AG04450 (cell line): ENCODE measurements around the gene KIAA2012. TPM values are rescaled to one million over a fixed set of nuclear protein-coding genes. Genes with fewer than 3 reads are reported as not detected.

Experiments used
- CTCF ChIA-PET: fragments of 300-600, 350-600 bp; formaldehyde crosslinking; extraction: SDS; loops from one replicate; lab custom pipeline; 2022; ENCODE audit warnings: antibody characterized with exemption, inconsistent platforms; lab: Charles Lee
- POLR2A ChIA-PET: fragments of 350-600 bp; formaldehyde crosslinking; extraction: SDS; loops from one replicate; lab custom pipeline; 2021; ENCODE audit warnings: antibody characterized with exemption, inconsistent platforms; lab: Yijun Ruan, JAX
- DNase-seq: peaks from one replicate; pipeline ENCODE4 v3.0.0-alpha.2; 2011; ENCODE audit warnings: low read depth, low spot score
- H3K27ac ChIP-seq: one replicate; pipeline ENCODE4 v1.5.1; 2012; ENCODE audit warnings: low read depth, low read length, control low read depth
- H3K27me3 ChIP-seq: one replicate; pipeline ENCODE4 v1.6.0; 2012; ENCODE audit warnings: low read length; ENCODE audit not compliant: control insufficient read depth, insufficient read depth
- H3K4me3 ChIP-seq: 2 replicates; pipeline ENCODE4 v1.5.1; 2011; ENCODE audit warnings: mild to moderate bottlenecking, low read depth, low read length, control low read depth
- H3K9me3 ChIP-seq: 2 replicates; pipeline ENCODE4 v1.5.1; 2012; ENCODE audit warnings: low read length; ENCODE audit not compliant: control insufficient read depth, insufficient read depth
- polyA plus RNA-seq: library from polyadenylated mRNA; depleted of rRNA; stranded (reverse); fragments of >200 nt; gene quantifications from 2 replicates; pipeline ENCODE4 v1.2.3, GENCODE V29; 2011
- TF ChIP-seq, protein P1 (sequence below): IDR thresholded peaks from 2 replicates; pipeline ENCODE4 v1.5.1; 2011; ENCODE audit warnings: low read depth, low read length, control low read depth, inconsistent platforms

Gene KIAA2012
- polyA plus RNA-seq, 1 experiment, result 0.12 TPM

- Histone ChIP-seq H3K4me3 (no peak overlapping the region), H3K27ac (no peak overlapping the region), H3K27me3 (no peaks in the 10 kb centered on the region), H3K9me3 (no peaks in the 10 kb centered on the region)
- DNase-seq, result no peak
- TF ChIP-seq, protein P1, sequence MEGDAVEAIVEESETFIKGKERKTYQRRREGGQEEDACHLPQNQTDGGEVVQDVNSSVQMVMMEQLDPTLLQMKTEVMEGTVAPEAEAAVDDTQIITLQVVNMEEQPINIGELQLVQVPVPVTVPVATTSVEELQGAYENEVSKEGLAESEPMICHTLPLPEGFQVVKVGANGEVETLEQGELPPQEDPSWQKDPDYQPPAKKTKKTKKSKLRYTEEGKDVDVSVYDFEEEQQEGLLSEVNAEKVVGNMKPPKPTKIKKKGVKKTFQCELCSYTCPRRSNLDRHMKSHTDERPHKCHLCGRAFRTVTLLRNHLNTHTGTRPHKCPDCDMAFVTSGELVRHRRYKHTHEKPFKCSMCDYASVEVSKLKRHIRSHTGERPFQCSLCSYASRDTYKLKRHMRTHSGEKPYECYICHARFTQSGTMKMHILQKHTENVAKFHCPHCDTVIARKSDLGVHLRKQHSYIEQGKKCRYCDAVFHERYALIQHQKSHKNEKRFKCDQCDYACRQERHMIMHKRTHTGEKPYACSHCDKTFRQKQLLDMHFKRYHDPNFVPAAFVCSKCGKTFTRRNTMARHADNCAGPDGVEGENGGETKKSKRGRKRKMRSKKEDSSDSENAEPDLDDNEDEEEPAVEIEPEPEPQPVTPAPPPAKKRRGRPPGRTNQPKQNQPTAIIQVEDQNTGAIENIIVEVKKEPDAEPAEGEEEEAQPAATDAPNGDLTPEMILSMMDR, result peak; percentile 81
- POLR2A ChIA-PET, result interaction anchor here (0.5 kb wide), 1 partner anchor 24 kb away, joined by 3 read pairs; no protein-coding TSS in a partner anchor
- CTCF ChIA-PET, result interaction anchor here (0.5 to 2.8 kb wide), 27 partner anchors 9 to 309 kb away, joined by 3 to 23 read pairs (median 4); no protein-coding TSS in a partner anchor
Measured at GRCh38 chr2:202104286-202104870, 31.3 kb downstream of the KIAA2012 start.

DNA sequence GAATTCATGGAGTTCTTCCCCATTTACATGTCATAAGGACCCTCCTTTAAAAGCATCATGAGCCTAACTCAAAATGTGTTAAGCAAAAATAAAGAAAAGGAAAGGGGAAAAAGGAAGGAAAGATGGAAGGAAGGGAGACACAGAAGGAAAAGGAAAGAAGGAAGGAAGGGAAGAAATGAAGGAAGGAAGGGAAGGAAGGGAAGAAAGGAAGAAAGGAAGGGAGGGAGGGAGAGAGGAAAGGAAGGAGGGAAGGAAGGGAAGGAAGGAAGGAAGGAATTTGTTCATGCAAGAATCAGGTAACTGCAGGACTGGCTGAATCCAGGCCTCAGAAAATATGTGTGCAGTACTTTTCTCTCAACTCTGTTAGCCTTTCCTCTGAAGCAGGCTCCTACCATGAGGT, 32.0 kb downstream of the KIAA2012 start:
- no peaks in the 10 kb centered on the region for H3K9me3 ChIP-seq
- H3K27ac ChIP-seq, result no peak overlapping the region
- TF ChIP-seq, protein P1, result no peak
- no peak for DNase-seq
- H3K27me3 ChIP-seq, result no peaks in the 10 kb centered on the region
- ChIA-PET POLR2A (no interaction called here), CTCF (interaction anchor here (0.5 to 2.8 kb wide), 8 partner anchors 11 to 262 kb away, joined by 3 to 23 read pairs (median 4); no protein-coding TSS in a partner anchor)
- H3K4me3 ChIP-seq, result no peak overlapping the region

GRCh38 chr2:202108345-202108744, 35.3 kb downstream of the KIAA2012 start:
- POLR2A ChIA-PET, result no interaction called here
- DNase-seq, result no peak
- Histone ChIP-seq H3K9me3 (no peaks in the 10 kb centered on the region), H3K27ac (no peak overlapping the region), H3K27me3 (no peaks in the 10 kb centered on the region), H3K4me3 (no peak overlapping the region)
- CTCF ChIA-PET, result no interaction called here
- TF ChIP-seq, protein P1, result no peak

DNA sequence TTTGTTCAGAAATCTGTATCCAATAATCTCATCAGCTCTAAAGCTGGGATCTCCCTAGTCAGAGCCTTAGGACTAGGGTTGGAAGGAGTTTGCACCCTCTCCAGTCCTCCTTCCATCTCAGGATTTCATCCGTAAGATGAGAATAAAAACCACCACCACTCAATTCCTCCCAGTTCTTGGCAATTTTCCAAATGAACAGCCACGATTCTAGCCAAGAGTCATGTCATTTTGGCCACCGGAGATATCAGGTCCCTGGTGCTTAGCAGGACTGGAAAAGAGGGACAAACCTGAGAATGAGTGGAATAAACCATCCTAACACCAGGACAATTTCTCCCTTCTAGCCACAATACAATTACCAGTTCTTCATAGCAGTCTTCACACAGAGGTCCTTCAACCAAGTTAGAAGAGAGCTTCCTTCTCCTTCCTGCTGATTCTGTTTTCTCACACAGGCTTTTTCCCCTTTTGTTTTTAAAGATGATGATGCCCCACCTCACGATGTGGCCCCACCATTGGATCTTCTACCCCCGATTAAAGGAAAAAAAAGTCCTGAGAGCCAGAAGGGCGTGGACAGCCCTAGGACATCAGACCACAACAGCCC, 36.2 kb downstream of the KIAA2012 start:
- Histone ChIP-seq H3K27me3 (no peaks in the 10 kb centered on the region), H3K9me3 (no peaks in the 10 kb centered on the region), H3K4me3 (no peak overlapping the region), H3K27ac (no peak overlapping the region)
- no peak for DNase-seq
- TF ChIP-seq, protein P1, result no peak
- ChIA-PET CTCF (interaction anchor here (0.6 to 1.1 kb wide), 2 partner anchors 32 to 54 kb away, joined by 6 read pairs; no protein-coding TSS in a partner anchor), POLR2A (no interaction called here)

DNA sequence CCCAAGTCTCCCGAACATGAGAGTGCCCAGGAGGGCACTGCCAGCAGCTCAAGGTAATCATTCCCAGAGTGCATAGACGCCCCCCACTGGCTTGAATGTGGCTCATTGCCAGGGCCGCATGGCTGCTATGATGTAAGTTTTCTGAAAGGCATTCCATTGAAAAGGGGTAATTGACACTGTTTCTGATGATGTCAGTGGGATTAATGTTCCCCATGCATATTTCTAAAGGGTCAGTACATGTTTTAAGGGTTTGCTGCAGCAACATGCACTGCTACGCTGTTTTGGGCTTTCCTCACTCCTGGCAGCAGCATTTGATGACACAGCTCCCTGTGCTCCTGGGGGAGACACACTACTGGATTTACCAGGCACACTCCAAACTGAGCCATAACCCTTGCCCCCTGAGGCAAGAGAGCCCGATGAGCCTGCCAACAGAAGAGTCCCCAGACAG, 36.7 kb downstream of the KIAA2012 start:
- Histone ChIP-seq H3K4me3 (no peak overlapping the region), H3K27me3 (no peaks in the 10 kb centered on the region), H3K27ac (no peak overlapping the region), H3K9me3 (no peaks in the 10 kb centered on the region)
- TF ChIP-seq, protein P1, result no peak
- POLR2A ChIA-PET, result interaction anchor here (1.1 kb wide), 1 partner anchor 250 kb away, joined by 3 read pairs; no protein-coding TSS in a partner anchor
- CTCF ChIA-PET, result interaction anchor here (0.6 to 1.1 kb wide), 2 partner anchors 32 to 53 kb away, joined by 6 read pairs; no protein-coding TSS in a partner anchor
- DNase-seq, result no peak
